ENCODE data around the gene FOXE3. TPM values are rescaled to one million over a fixed set of nuclear protein-coding genes. Genes with fewer than 3 reads are reported as not detected.

FOXE3 gene
- total RNA-seq, 1 experiment from 2014 or later = not detected

- Histone ChIP-seq H3K4me2 (ENCODE audit: low read length) (no peak overlapping the region), H2AFZ (ENCODE audit: low read length) (no peak overlapping the region), H3K36me3 (ENCODE audit: low read depth, low read length) (no peaks in the 10 kb centered on the region), H3K4me3 (ENCODE audit: low read length) (no peak overlapping the region), H3K79me2 (ENCODE audit: low read length) (no peaks in the 10 kb centered on the region), H3F3A (ENCODE audit: low read length, unreplicated experiment) (no peaks in the 10 kb centered on the region), H3K27me3 (ENCODE audit: low read length) (no peaks in the 10 kb centered on the region), H3K9me2 (replicated peaks; ENCODE audit: low read length) (no peaks in the 10 kb centered on the region), H3K9ac (ENCODE audit: low read length) (no peak overlapping the region), H4K20me1 (ENCODE audit: low read length) (no peaks in the 10 kb centered on the region), H3K4me1 (ENCODE audit: insufficient read depth, low read length) (no peaks in the 10 kb centered on the region), H3K9me3 (ENCODE audit: low read length) (no peaks in the 10 kb centered on the region), H3K27ac (ENCODE audit: low read length) (no peak overlapping the region)
- intact Hi-C loops (cut with micrococcal nuclease) = no loop called here
- POLR2A ChIA-PET (ENCODE audit: unreplicated experiment) = no interaction called here
- CTCF ChIA-PET = interaction anchor here (0.7 kb wide), 1 partner anchor 19 kb away, joined by 3 read pairs; the partner anchor contains the start of gene FOXD2
- BruUV-seq (replicated peaks) = no TSS peak
- no peak for TF ChIP-seq EZH2 (IDR thresholded peaks at IDR 0.05; ENCODE audit: low read length, unreplicated experiment)
- TF ChIP-seq CTCF (conservative IDR thresholded peaks at IDR 0.05; ENCODE audit: low read depth, low read length) = no peak
- TF ChIP-seq EZH2phosphoT487 (IDR thresholded peaks at IDR 0.05; ENCODE audit: borderline replicate concordance, low read length) = no peak
- no peak for ATAC-seq
- DNase-seq = no peak
Observed at GRCh38 chr1:47418122-47418521, 2.0 kb downstream of the FOXE3 start.

- CTCF ChIA-PET = interaction anchor here (0.7 kb wide), 1 partner anchor 19 kb away, joined by 3 read pairs; the partner anchor contains the start of gene FOXD2
- no TSS peak for BruUV-seq (replicated peaks)
Observed at GRCh38 chr1:47418681-47419325, 2.7 kb downstream of the FOXE3 start.

More at GRCh38 chr1:47418681-47419325, 2.7 kb downstream of the FOXE3 start:
- Histone ChIP-seq H4K20me1 (ENCODE audit: low read length) (no peaks in the 10 kb centered on the region), H3K4me1 (ENCODE audit: insufficient read depth, low read length) (no peaks in the 10 kb centered on the region), H3K9ac (ENCODE audit: low read length) (no peak overlapping the region), H3K79me2 (ENCODE audit: low read length) (no peaks in the 10 kb centered on the region), H3K27ac (ENCODE audit: low read length) (no peak overlapping the region), H3K4me2 (ENCODE audit: low read length) (no peak overlapping the region), H3K9me2 (replicated peaks; ENCODE audit: low read length) (no peaks in the 10 kb centered on the region), H3F3A (ENCODE audit: low read length, unreplicated experiment) (no peaks in the 10 kb centered on the region), H3K27me3 (ENCODE audit: low read length) (no peaks in the 10 kb centered on the region), H3K36me3 (ENCODE audit: low read depth, low read length) (no peaks in the 10 kb centered on the region), H3K4me3 (ENCODE audit: low read length) (no peak overlapping the region), H3K9me3 (ENCODE audit: low read length) (no peaks in the 10 kb centered on the region), H2AFZ (ENCODE audit: low read length) (no peak overlapping the region)
- ATAC-seq = no peak; the same call in 1 of the 2 replicates
- DNase-seq = no peak
- intact Hi-C loops (cut with micrococcal nuclease) = no loop called here
- TF ChIP-seq EZH2 (IDR thresholded peaks at IDR 0.05; ENCODE audit: low read length, unreplicated experiment) (no peak), EZH2phosphoT487 (IDR thresholded peaks at IDR 0.05; ENCODE audit: borderline replicate concordance, low read length) (no peak), CTCF (conservative IDR thresholded peaks at IDR 0.05; ENCODE audit: low read depth, low read length) (no peak)
- POLR2A ChIA-PET (ENCODE audit: unreplicated experiment) = no interaction called here

Measured in PC-3 (cell line).